A549 (cell line): ENCODE measurements around the gene FUZ.

Experiments used
- CTCF ChIP-seq: fragments of >200 bp; sonication (Bioruptor Twin); formaldehyde crosslinking; IDR thresholded peaks from 3 replicates; pipeline ENCODE4 v1.5.1; 2016
- ESRRA ChIP-seq: fragments of 150-350 bp; IDR thresholded peaks from 2 replicates; pipeline ENCODE4 v1.6.1; 2014; ENCODE audit warnings: mild to moderate bottlenecking, low read length, borderline replicate concordance
- FOSL2 ChIP-seq, 2 experiments: fragments of 450-650 bp in 1 of 2; fragments of >200 bp in 1 of 2; sonication (Bioruptor Twin) in 1 of 2; formaldehyde crosslinking; IDR thresholded peaks; 2 replicates each; pipeline versions ENCODE4 v1.5.0 to v1.6.1; 2016 to 2020; ENCODE audit warnings: mild to moderate bottlenecking in 1 of 2, moderate library complexity in 1 of 2
- HDAC2 ChIP-seq: fragments of 200-600 bp; sonication (generic); IDR thresholded peaks from 2 replicates; pipeline ENCODE4 v1.6.1; 2016
- JUN ChIP-seq, 2 experiments: fragments of >200 bp; sonication (Bioruptor Twin); formaldehyde crosslinking; IDR thresholded peaks; 2 replicates in 1 of 2; 3 replicates in 1 of 2; pipeline ENCODE4 v1.6.1; 2016 to 2017
- MYC ChIP-seq: IDR thresholded peaks from 2 replicates; pipeline ENCODE4 v1.6.1; 2012; ENCODE audit warnings: mild to moderate bottlenecking, inconsistent platforms, low read length, improper control_type of control experiment, borderline replicate concordance
- NFE2L2 ChIP-seq: fragments of 150-350 bp; conservative IDR thresholded peaks from 2 replicates; pipeline ENCODE4 v1.6.1; 2014; ENCODE audit warnings: low read length
- POLR2A ChIP-seq: IDR thresholded peaks from 2 replicates; pipeline ENCODE4 v1.6.1; 2012; ENCODE audit warnings: mild to moderate bottlenecking, low read length
- RAD21 ChIP-seq, 2 experiments: fragments of >200 bp in 1 of 2; sonication (Bioruptor Twin) in 1 of 2; formaldehyde crosslinking in 1 of 2; IDR thresholded peaks in 1 of 2; conservative IDR thresholded peaks in 1 of 2; 2 replicates in 1 of 2; 3 replicates in 1 of 2; pipeline ENCODE4 v1.6.1; 2012 to 2018; ENCODE audit warnings: inconsistent platforms in 1 of 2
- REST ChIP-seq: fragments of 200-600 bp; sonication (generic); IDR thresholded peaks from 2 replicates; pipeline ENCODE4 v1.6.1; 2016; ENCODE audit warnings: antibody characterized with exemption, mild to moderate bottlenecking, moderate library complexity
- USF2 ChIP-seq: fragments of 450-650 bp; IDR thresholded peaks from 2 replicates; pipeline ENCODE4 v1.6.1; 2014; ENCODE audit warnings: antibody characterized with exemption

- TF ChIP-seq ESRRA, result no peak
- TF ChIP-seq POLR2A, result no peak
- TF ChIP-seq MYC, result no peak
- no peak for TF ChIP-seq CTCF
- no peak for TF ChIP-seq FOSL2 (IDR thresholded peaks at IDR 0.05)
- no peak for TF ChIP-seq FOSL2 (CRISPR knock-in tag; IDR thresholded peaks at IDR 0.05)
- TF ChIP-seq RAD21 (conservative IDR thresholded peaks at IDR 0.05 in 1 of 2, IDR thresholded peaks at IDR 0.05 in 1 of 2), result no peak
- TF ChIP-seq HDAC2, result no peak
- no peak for TF ChIP-seq USF2
- no peak for TF ChIP-seq NFE2L2
- TF ChIP-seq REST, result no peak
- TF ChIP-seq JUN (IDR thresholded peaks at IDR 0.05), result no peak
These were observed 30.2 kb upstream of the FUZ start for GRCh38 chr19:49843265-49843664.
